Neural cell (in vitro differentiated cells): ENCODE measurements around the gene MXD3. TPM values are rescaled to one million over a fixed set of nuclear protein-coding genes. Genes with fewer than 3 reads are reported as not detected.

Source experiments
- H2AFZ ChIP-seq: fragments of 200-600, 300-800 bp; sonication (generic), shearing (Covaris generic); 2 replicates; pipeline ENCODE4 v1.6.0; 2014; ENCODE audit warnings: low read depth, mild to moderate bottlenecking, antibody characterized with exemption, low read length, moderate library complexity
- H3F3A ChIP-seq: fragments of 200-600 bp; shearing (Covaris generic); 2 replicates; pipeline ENCODE4 v1.6.1; 2016; ENCODE audit warnings: mild to moderate bottlenecking, moderate library complexity, mixed read lengths, antibody characterized with exemption, low read length; ENCODE audit not compliant: insufficient read depth, poor library complexity, severe bottlenecking
- H3K27ac ChIP-seq: fragments of 200-600, 300-800 bp; sonication (generic), shearing (Covaris generic); 2 replicates; pipeline ENCODE4 v1.5.1; 2014; ENCODE audit warnings: mild to moderate bottlenecking, low read length, moderate library complexity
- H3K27me3 ChIP-seq: fragments of 300-800, 200-600 bp; sonication (generic), shearing (Covaris generic); 2 replicates; pipeline ENCODE4 v1.6.0; 2014; ENCODE audit warnings: mild to moderate bottlenecking, low read depth, low read length, moderate library complexity; ENCODE audit not compliant: insufficient read depth
- H3K36me3 ChIP-seq: fragments of 300-800, 200-600 bp; sonication (generic), shearing (Covaris generic); 2 replicates; pipeline ENCODE4 v1.5.1; 2014; ENCODE audit warnings: mild to moderate bottlenecking, antibody characterized with exemption, low read length, moderate library complexity; ENCODE audit not compliant: insufficient read depth
- H3K4me2 ChIP-seq: fragments of 300-800, 200-600 bp; sonication (generic), shearing (Covaris generic); 2 replicates; pipeline ENCODE4 v1.6.0; 2014; ENCODE audit warnings: mild to moderate bottlenecking, low read length
- H3K4me3 ChIP-seq: fragments of 300-800, 200-600 bp; sonication (generic), shearing (Covaris generic); 2 replicates; pipeline ENCODE4 v1.5.1; 2014; ENCODE audit warnings: mild to moderate bottlenecking, low read length, moderate library complexity
- H3K79me2 ChIP-seq: fragments of 200-600 bp; shearing (Covaris generic); replicated peaks from 2 replicates; pipeline ENCODE4 v1.6.0; 2014; ENCODE audit warnings: mild to moderate bottlenecking, low read length, moderate library complexity; ENCODE audit not compliant: insufficient read depth
- H3K9ac ChIP-seq: fragments of 300-800, 200-600 bp; sonication (generic), shearing (Covaris generic); 2 replicates; pipeline ENCODE4 v1.6.1; 2016; ENCODE audit warnings: mild to moderate bottlenecking, low read length, mixed read lengths
- H3K9me2 ChIP-seq: fragments of 200-600 bp; shearing (Covaris generic); 2 replicates; pipeline ENCODE4 v1.6.1; 2016; ENCODE audit warnings: mild to moderate bottlenecking, low read length, mixed read lengths; ENCODE audit not compliant: insufficient read depth
- H3K9me3 ChIP-seq: fragments of 200-600, 300-800 bp; sonication (generic), shearing (Covaris generic); 2 replicates; pipeline ENCODE4 v1.6.1; 2016; ENCODE audit warnings: mild to moderate bottlenecking, mixed run types, low read length, moderate library complexity, mixed read lengths
- H4K20me1 ChIP-seq: fragments of 200-600 bp; shearing (Covaris generic); 2 replicates; pipeline ENCODE4 v1.6.1; 2016; ENCODE audit warnings: mild to moderate bottlenecking, mixed run types; ENCODE audit not compliant: insufficient read depth
- EP300 ChIP-seq: fragments of 450-650 bp; conservative IDR thresholded peaks from 2 replicates; pipeline ENCODE4 v1.6.1; 2014; ENCODE audit warnings: antibody characterized with exemption, mild to moderate bottlenecking, moderate library complexity; ENCODE audit not compliant: poor library complexity, severe bottlenecking
- EZH2 ChIP-seq: fragments of 200-600, 300-800 bp; shearing (Covaris generic), sonication (generic); IDR thresholded peaks from 2 replicates; pipeline ENCODE4 v1.6.1; 2014; ENCODE audit warnings: antibody characterized with exemption, low read length, borderline replicate concordance, mild to moderate bottlenecking; ENCODE audit not compliant: insufficient read depth, poor library complexity, severe bottlenecking
- MXI1 ChIP-seq: fragments of 450-650 bp; conservative IDR thresholded peaks from 2 replicates; pipeline ENCODE4 v1.6.1; 2014; ENCODE audit warnings: antibody characterized with exemption, mild to moderate bottlenecking; ENCODE audit not compliant: poor library complexity, severe bottlenecking
- POLR2AphosphoS5 ChIP-seq: IDR thresholded peaks from 2 replicates; pipeline ENCODE4 v1.6.1; 2012
- RAD21 ChIP-seq: fragments of 450-650 bp; conservative IDR thresholded peaks from 2 replicates; pipeline ENCODE4 v1.6.1; 2014; ENCODE audit warnings: antibody characterized with exemption, mild to moderate bottlenecking, moderate library complexity
- TAF1 ChIP-seq: IDR thresholded peaks from 2 replicates; pipeline ENCODE4 v1.6.1; 2012; ENCODE audit warnings: low read depth
- polyA plus RNA-seq: library from polyadenylated mRNA; depleted of rRNA; stranded (reverse); fragments of >200 nt; gene quantifications from 2 replicates; pipeline ENCODE4 v1.2.3, GENCODE V29; 2014
- TF ChIP-seq, protein P1 (sequence below): IDR thresholded peaks from 2 replicates; pipeline ENCODE4 v1.6.1; 2012; ENCODE audit warnings: borderline replicate concordance
- TF ChIP-seq, protein P2 (sequence below): fragments of 450-650 bp; IDR thresholded peaks from 2 replicates; pipeline ENCODE4 v1.5.1; 2014; ENCODE audit warnings: antibody characterized with exemption, mild to moderate bottlenecking, moderate library complexity; ENCODE audit not compliant: poor library complexity, severe bottlenecking

Gene MXD3
- polyA plus RNA-seq, 1 donor from 2014 or later, result 9.3 TPM

DNA sequence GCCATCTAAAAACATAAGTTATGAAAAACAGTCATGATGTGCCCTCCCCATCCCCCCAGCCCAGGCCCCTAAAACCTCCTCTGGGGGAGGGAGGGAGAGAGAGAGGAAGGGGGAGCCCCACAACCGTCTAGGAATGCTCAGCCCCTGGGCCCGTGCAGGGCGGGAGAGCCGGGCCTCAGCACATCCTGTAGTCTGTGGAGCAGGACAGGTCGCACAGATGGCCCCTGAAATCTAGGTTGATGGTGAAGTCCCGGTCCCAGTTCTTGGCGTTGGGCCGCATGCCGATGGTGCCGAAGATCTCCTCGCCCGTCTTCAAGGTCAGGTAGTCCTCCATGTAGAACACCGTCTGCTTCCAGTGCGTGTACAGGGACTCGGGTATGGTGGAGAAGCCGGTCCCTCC, 46.3 kb downstream of the MXD3 start:
- Histone ChIP-seq H3K4me2 (no peak overlapping the region), H3K9me2 (no peaks in the 10 kb centered on the region), H3K9ac (no peak overlapping the region), H3K9me3 (no peaks in the 10 kb centered on the region), H2AFZ (no peak overlapping the region), H3K27ac (no peak overlapping the region), H3K36me3 (no peaks in the 10 kb centered on the region), H4K20me1 (no peaks in the 10 kb centered on the region), H3F3A (no peaks in the 10 kb centered on the region), H3K4me3 (no peak overlapping the region), H3K27me3 (no peaks in the 10 kb centered on the region), H3K79me2 (no peaks in the 10 kb centered on the region)
- no peak for TF ChIP-seq TAF1
- TF ChIP-seq EP300, result no peak
- TF ChIP-seq, protein P1, sequence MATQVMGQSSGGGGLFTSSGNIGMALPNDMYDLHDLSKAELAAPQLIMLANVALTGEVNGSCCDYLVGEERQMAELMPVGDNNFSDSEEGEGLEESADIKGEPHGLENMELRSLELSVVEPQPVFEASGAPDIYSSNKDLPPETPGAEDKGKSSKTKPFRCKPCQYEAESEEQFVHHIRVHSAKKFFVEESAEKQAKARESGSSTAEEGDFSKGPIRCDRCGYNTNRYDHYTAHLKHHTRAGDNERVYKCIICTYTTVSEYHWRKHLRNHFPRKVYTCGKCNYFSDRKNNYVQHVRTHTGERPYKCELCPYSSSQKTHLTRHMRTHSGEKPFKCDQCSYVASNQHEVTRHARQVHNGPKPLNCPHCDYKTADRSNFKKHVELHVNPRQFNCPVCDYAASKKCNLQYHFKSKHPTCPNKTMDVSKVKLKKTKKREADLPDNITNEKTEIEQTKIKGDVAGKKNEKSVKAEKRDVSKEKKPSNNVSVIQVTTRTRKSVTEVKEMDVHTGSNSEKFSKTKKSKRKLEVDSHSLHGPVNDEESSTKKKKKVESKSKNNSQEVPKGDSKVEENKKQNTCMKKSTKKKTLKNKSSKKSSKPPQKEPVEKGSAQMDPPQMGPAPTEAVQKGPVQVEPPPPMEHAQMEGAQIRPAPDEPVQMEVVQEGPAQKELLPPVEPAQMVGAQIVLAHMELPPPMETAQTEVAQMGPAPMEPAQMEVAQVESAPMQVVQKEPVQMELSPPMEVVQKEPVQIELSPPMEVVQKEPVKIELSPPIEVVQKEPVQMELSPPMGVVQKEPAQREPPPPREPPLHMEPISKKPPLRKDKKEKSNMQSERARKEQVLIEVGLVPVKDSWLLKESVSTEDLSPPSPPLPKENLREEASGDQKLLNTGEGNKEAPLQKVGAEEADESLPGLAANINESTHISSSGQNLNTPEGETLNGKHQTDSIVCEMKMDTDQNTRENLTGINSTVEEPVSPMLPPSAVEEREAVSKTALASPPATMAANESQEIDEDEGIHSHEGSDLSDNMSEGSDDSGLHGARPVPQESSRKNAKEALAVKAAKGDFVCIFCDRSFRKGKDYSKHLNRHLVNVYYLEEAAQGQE, result no peak
- TF ChIP-seq POLR2AphosphoS5, result no peak
- TF ChIP-seq, protein P2, sequence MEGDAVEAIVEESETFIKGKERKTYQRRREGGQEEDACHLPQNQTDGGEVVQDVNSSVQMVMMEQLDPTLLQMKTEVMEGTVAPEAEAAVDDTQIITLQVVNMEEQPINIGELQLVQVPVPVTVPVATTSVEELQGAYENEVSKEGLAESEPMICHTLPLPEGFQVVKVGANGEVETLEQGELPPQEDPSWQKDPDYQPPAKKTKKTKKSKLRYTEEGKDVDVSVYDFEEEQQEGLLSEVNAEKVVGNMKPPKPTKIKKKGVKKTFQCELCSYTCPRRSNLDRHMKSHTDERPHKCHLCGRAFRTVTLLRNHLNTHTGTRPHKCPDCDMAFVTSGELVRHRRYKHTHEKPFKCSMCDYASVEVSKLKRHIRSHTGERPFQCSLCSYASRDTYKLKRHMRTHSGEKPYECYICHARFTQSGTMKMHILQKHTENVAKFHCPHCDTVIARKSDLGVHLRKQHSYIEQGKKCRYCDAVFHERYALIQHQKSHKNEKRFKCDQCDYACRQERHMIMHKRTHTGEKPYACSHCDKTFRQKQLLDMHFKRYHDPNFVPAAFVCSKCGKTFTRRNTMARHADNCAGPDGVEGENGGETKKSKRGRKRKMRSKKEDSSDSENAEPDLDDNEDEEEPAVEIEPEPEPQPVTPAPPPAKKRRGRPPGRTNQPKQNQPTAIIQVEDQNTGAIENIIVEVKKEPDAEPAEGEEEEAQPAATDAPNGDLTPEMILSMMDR, result no peak
- TF ChIP-seq MXI1, result no peak
- TF ChIP-seq RAD21, result no peak

DNA sequence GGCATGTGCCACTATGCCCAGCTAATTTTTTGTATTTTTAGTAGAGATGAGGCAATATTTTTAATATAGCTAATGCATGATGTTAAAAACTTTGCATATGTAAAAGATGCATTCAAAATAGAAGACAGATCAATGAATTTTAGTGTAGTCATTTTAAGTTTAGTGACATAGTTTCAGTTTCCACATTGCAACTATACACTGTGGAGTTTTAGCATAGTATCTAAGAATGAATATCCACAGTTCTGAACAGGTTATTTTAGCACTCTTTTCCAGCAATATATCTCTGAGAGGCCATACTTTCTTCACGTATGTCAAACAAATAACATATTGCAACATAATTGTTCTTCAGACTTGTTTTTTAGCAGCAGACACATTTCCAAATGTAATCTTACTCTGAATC, 47.5 kb downstream of the MXD3 start:
- no peaks in the 10 kb centered on the region for H3K79me2 ChIP-seq
- no peak overlapping the region for H3K9ac ChIP-seq
- H4K20me1 ChIP-seq, result no peaks in the 10 kb centered on the region
- TF ChIP-seq RAD21 (no peak), EZH2 (no peak), POLR2AphosphoS5 (no peak)
- TF ChIP-seq, protein P1, result no peak
- TF ChIP-seq, protein P2, result no peak
- no peaks in the 10 kb centered on the region for H3F3A ChIP-seq
- no peak overlapping the region for H3K4me2 ChIP-seq
- no peaks in the 10 kb centered on the region for H3K9me3 ChIP-seq
- H3K9me2 ChIP-seq, result no peaks in the 10 kb centered on the region
- H3K27me3 ChIP-seq, result no peaks in the 10 kb centered on the region
- no peak overlapping the region for H3K4me3 ChIP-seq
- no peak overlapping the region for H2AFZ ChIP-seq
- H3K36me3 ChIP-seq, result no peaks in the 10 kb centered on the region
- no peak overlapping the region for H3K27ac ChIP-seq
